ENCODE measurements around the gene SLIT3.

The SLIT3 gene

GRCh38 chr5:169084775-169085174 lies 216.2 kb downstream of the SLIT3 start:
- Histone ChIP-seq H3K9me3 (no peaks in the 10 kb centered on the region), H3K27me3 (no peaks in the 10 kb centered on the region), H3K4me3 (ENCODE audit: low read depth, low read length) (no peak overlapping the region), H3K36me3 (no peaks in the 10 kb centered on the region), H3K4me1 (peaks cover 7% of the 10 kb centered on the region)
- TF ChIP-seq CTCF (IDR thresholded peaks at IDR 0.05; ENCODE audit: low read depth, low read length): no peak
- DNase-seq: no peak

GRCh38 chr5:169083394-169084018 lies 217.4 kb downstream of the SLIT3 start:
- H3K36me3 ChIP-seq: no peaks in the 10 kb centered on the region
- no peak for DNase-seq
- no peak overlapping the region for H3K4me3 ChIP-seq (ENCODE audit: low read depth, low read length)
- H3K9me3 ChIP-seq: no peaks in the 10 kb centered on the region
- H3K27me3 ChIP-seq: no peaks in the 10 kb centered on the region
- no peak for TF ChIP-seq CTCF (IDR thresholded peaks at IDR 0.05; ENCODE audit: low read depth, low read length)
- peaks cover 7% of the 10 kb centered on the region for H3K4me1 ChIP-seq

GRCh38 chr5:169081000-169081724 lies 219.8 kb downstream of the SLIT3 start:
- peaks cover 7% of the 10 kb centered on the region for H3K4me1 ChIP-seq
- no peaks in the 10 kb centered on the region for H3K9me3 ChIP-seq
- H3K4me3 ChIP-seq (ENCODE audit: low read depth, low read length): no peak overlapping the region
- DNase-seq: peak; percentile 54
- no peaks in the 10 kb centered on the region for H3K27me3 ChIP-seq
- H3K36me3 ChIP-seq: no peaks in the 10 kb centered on the region
- TF ChIP-seq CTCF (IDR thresholded peaks at IDR 0.05; ENCODE audit: low read depth, low read length): no peak

- Histone ChIP-seq H3K27me3 (no peaks in the 10 kb centered on the region), H3K4me1 (peaks cover 7% of the 10 kb centered on the region), H3K9me3 (no peaks in the 10 kb centered on the region), H3K4me3 (ENCODE audit: low read depth, low read length) (no peak overlapping the region), H3K36me3 (no peaks in the 10 kb centered on the region)
- no peak for DNase-seq
- TF ChIP-seq CTCF (IDR thresholded peaks at IDR 0.05; ENCODE audit: low read depth, low read length): no peak
These were observed 220.5 kb downstream of the SLIT3 start for GRCh38 chr5:169080448-169080911.

- peaks cover 7% of the 10 kb centered on the region for H3K4me1 ChIP-seq
- H3K4me3 ChIP-seq (ENCODE audit: low read depth, low read length): no peak overlapping the region
- H3K36me3 ChIP-seq: no peaks in the 10 kb centered on the region
- H3K27me3 ChIP-seq: no peaks in the 10 kb centered on the region
- no peaks in the 10 kb centered on the region for H3K9me3 ChIP-seq
- no peak for TF ChIP-seq CTCF (IDR thresholded peaks at IDR 0.05; ENCODE audit: low read depth, low read length)
- no peak for DNase-seq
These were observed 221.2 kb downstream of the SLIT3 start for GRCh38 chr5:169079697-169080096.

GRCh38 chr5:169074839-169075238 lies 226.1 kb downstream of the SLIT3 start:
- no peak for DNase-seq
- H3K4me3 ChIP-seq (ENCODE audit: low read depth, low read length): no peak overlapping the region
- no peaks in the 10 kb centered on the region for H3K36me3 ChIP-seq
- no peaks in the 10 kb centered on the region for H3K27me3 ChIP-seq
- H3K4me1 ChIP-seq: no peaks in the 10 kb centered on the region
- TF ChIP-seq CTCF (IDR thresholded peaks at IDR 0.05; ENCODE audit: low read depth, low read length): no peak
- no peaks in the 10 kb centered on the region for H3K9me3 ChIP-seq

All from BE2C (cell line).